ENCODE measurements around the gene TARDBP. TPM values are rescaled to one million over a fixed set of nuclear protein-coding genes. Genes with fewer than 3 reads are reported as not detected.
A peak's percentile ranks its signal among the peaks of the same experiment; 100 is the strongest.
"Not testable (repeated sequence)": the region's sequence is repeated elsewhere in the genome, so short reads cannot be mapped to it uniquely, and the experiment has no call there.

TARDBP gene
- total RNA-seq, 1 donor = 108 TPM

DNA sequence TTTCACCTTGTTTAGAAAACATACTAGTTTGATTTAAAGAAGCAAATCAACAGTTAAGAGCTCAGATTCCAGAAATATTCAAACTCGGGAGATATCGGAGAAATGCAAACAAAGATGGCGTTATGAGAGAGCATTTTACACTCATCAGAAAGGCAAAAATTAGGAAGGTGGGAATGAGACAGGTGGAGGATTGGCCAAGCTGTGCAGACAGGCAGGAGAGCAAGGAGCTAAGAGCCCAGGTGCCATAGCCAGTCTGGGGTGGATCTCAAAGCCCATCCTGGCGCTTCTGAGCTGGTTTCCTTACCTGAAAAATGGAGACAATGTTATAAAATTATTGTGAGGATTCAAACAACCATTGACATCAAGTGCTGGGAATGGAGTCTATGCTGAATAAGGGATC lies 19.6 kb upstream of the TARDBP start:
- TF ChIP-seq, protein P1, sequence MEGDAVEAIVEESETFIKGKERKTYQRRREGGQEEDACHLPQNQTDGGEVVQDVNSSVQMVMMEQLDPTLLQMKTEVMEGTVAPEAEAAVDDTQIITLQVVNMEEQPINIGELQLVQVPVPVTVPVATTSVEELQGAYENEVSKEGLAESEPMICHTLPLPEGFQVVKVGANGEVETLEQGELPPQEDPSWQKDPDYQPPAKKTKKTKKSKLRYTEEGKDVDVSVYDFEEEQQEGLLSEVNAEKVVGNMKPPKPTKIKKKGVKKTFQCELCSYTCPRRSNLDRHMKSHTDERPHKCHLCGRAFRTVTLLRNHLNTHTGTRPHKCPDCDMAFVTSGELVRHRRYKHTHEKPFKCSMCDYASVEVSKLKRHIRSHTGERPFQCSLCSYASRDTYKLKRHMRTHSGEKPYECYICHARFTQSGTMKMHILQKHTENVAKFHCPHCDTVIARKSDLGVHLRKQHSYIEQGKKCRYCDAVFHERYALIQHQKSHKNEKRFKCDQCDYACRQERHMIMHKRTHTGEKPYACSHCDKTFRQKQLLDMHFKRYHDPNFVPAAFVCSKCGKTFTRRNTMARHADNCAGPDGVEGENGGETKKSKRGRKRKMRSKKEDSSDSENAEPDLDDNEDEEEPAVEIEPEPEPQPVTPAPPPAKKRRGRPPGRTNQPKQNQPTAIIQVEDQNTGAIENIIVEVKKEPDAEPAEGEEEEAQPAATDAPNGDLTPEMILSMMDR (IDR thresholded peaks at IDR 0.05; ENCODE audit: insufficient read depth, low read depth, low read length) = no peak
- H3K4me3 ChIP-seq (ENCODE audit: low read depth, low read length) = no peak overlapping the region
- DNase-seq (ENCODE audit: low read depth) = no peak

DNA sequence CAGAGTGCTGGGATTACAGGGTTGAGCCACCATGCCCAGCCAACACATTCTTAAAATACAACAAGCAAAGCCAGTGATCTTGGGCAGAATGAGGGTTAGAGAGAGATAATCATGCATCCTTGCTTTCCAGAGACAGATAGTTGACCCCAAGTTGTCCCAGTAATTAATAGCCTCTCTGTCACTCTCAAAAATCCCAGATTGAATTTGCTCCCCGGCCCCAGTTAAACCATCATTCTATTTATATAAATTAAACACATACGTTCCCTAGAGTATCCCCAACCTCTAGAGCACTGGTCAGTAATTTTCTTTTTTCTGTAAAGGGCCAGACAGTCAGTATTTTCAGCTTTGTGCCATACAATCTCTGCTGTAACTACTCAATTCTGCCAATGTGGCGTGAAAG lies 16.4 kb upstream of the TARDBP start:
- TF ChIP-seq, protein P1 (IDR thresholded peaks at IDR 0.05; ENCODE audit: insufficient read depth, low read depth, low read length) = no peak
- H3K4me3 ChIP-seq (ENCODE audit: low read depth, low read length) = no peak overlapping the region
- no peak for DNase-seq (ENCODE audit: low read depth)

DNA sequence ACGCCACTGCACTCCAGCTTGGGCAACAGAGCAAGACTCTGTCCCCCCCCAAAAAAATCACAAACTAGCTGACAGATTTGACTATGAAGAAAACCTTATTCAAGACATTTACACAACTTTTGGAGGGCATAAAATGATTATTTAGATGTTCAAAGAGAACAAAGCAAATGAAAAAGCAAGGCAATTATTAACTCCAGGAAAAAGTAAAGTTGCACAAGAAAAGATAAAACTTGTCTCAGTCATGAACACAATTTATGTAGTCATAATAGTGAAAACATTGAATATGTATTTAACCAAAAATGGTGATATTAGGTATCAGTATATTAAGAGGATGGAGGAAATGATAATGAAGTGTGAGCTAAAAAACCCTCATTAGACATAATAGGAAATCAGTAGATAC lies 11.9 kb upstream of the TARDBP start:
- TF ChIP-seq, protein P1 (IDR thresholded peaks at IDR 0.05; ENCODE audit: insufficient read depth, low read depth, low read length) = no peak
- DNase-seq (ENCODE audit: low read depth) = no peak
- no peak overlapping the region for H3K4me3 ChIP-seq (ENCODE audit: low read depth, low read length)

DNA sequence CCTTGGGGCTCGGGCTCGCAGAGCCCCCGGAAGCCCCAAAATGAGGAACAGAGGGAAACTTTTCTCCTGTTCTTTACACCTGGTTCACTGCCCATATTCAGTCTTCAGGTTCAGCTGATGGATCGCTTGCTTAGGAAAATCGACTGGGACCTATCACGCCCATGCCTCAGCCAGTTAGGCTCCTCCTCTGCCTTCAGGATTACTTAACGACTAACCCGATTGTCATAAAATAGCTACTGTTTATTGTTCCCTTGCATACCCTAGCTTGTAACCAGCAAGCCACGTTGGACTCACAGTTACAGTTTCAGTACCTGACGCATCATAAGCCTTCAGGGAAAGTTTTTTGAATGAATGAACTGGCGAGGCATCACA lies 692 bp downstream of the TARDBP start:
- no peak for DNase-seq (ENCODE audit: low read depth)
- peak overlapping the region; percentile 91 for H3K4me3 ChIP-seq (ENCODE audit: low read depth, low read length)
- TF ChIP-seq, protein P1 (IDR thresholded peaks at IDR 0.05; ENCODE audit: insufficient read depth, low read depth, low read length) = no peak

DNA sequence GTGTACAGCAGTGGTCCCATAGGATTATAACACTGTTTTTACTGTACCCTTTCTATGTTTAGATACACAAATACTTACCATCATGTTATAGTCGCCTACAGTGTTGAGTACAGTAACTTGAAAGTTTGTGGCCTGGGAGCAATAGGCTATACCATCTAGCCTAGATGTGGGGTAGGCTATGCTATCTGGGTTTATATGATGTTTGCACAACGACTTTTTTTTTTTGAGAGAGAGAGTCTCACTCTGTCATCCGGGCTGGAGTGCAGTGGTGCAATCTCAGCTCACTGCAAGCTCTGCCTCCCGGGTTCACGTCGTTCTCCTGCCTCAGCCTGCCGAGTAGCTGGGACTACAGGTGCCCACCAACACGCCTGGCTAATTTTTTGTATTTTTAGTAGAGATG lies 6.9 kb downstream of the TARDBP start:
- not testable (repeated sequence) for H3K4me3 ChIP-seq (ENCODE audit: low read depth, low read length); DNase-seq (ENCODE audit: low read depth)

DNA sequence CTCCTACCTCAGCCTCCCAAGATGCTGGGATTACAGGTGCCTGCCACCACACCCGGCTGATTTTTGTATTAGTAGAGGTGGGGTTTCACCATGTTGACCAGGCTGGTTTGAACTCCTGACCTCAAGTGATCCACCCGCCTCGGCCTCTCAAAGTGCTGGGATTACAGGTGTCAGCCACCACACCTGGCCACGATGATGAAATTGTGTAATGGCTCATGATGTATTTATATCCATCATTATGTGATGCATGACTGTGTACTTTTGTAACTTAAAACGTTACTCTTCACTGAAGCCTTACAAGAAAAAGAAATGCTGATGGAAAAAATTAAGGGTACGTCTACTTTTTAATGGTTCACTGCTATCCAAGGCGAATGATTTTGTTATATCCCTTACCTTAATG lies 7.5 kb downstream of the TARDBP start:
- no peak for DNase-seq (ENCODE audit: low read depth)

DNA sequence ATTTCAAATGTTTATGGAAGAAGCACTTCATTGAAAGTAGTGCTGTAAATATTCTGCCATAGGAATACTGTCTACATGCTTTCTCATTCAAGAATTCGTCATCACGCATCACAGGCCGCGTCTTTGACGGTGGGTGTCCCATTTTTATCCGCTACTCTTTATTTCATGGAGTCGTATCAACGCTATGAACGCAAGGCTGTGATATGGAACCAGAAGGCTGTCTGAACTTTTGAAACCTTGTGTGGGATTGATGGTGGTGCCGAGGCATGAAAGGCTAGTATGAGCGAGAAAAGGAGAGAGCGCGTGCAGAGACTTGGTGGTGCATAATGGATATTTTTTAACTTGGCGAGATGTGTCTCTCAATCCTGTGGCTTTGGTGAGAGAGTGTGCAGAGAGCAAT lies 10.7 kb downstream of the TARDBP start:
- no peak overlapping the region for H3K4me3 ChIP-seq (ENCODE audit: low read depth, low read length)
- TF ChIP-seq, protein P1 (IDR thresholded peaks at IDR 0.05; ENCODE audit: insufficient read depth, low read depth, low read length) = no peak

More for the DNA sequence above, 7.5 kb downstream of the TARDBP start:
- TF ChIP-seq, protein P1 (IDR thresholded peaks at IDR 0.05; ENCODE audit: insufficient read depth, low read depth, low read length) = no peak
- no peak overlapping the region for H3K4me3 ChIP-seq (ENCODE audit: low read depth, low read length)

More for the DNA sequence above, 10.7 kb downstream of the TARDBP start:
- DNase-seq (ENCODE audit: low read depth) = no peak
